Ramos (cell line): Measurements from ENCODE around the gene MYRIP.

Source experiments
- in situ Hi-C: fragments of 300-500 bp; cut with MboI; formaldehyde crosslinking; loops from one replicate; pipeline ENCODE4 v1.14.3; 2022; ENCODE audit warnings: low sequenced_read_pairs; ENCODE audit not compliant: unreplicated experiment

Gene MYRIP

DNA sequence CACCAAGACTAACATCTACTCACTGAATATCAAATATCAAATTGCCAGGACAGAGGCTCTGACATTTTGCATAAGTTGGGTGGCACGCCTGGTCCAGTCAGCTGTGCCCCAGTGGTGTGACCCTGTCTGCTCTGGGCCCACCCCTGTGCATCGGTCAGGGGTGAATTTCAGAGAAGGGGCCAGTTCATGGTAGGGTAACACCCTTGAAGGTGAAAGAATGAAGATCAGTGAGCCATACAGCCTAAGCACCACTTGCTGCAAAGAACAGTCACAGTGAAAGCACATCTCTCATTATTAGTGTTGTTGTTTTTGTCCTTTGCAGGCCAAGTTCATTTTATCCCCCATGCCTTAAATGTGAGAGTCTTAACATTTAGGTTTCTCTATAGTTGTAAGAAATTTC, 86.8 kb downstream of the MYRIP start:
- in situ Hi-C loops = no loop called here

DNA sequence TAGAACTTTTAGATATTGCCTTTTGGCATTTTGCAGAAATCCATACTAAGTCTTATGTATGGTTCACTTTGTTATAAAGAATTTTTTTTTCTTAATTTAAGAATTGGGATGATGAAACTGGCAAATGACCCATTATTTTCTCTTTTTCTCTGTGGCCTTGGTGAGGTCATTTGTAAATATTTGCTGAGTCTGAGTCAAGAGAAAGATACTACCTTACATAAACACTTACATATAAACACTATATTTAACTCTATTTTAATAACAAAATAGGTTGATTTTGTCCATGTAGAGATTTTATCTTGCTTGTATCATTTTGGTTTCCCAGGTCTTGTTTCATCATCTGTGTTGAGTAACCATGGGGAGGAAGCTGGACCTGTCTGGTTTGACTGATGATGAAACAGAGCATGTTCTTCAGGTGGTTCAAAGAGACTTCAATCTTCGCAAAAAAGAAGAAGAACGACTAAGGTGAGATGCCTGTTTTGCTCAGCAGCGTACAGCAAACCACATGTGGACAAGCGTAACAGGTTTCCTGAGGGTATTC, 91.1 kb downstream of the MYRIP start:
- in situ Hi-C loops = no loop called here

DNA sequence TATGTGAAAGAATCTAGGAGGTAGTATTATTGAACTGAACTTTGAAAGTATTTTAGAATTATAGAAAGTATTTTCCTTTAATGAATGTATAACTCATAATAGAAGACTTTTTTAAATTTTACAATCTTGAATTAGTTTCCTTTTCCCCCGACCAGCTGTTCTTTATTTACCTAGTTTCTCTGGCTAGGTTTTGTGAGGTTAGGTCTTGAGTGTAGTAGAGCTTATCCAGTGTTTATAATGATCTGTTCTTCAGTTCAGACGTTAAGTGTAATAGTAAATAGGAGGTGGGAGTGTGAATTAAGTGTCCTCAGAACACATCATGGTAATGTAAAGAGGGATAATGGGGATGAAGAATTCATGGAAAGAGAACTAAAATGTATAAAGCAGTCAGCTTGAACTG, 93.8 kb downstream of the MYRIP start:
- in situ Hi-C loops = no loop called here

GRCh38 chr3:39905788-39906187, 96.4 kb downstream of the MYRIP start:
- in situ Hi-C loops = no loop called here

DNA sequence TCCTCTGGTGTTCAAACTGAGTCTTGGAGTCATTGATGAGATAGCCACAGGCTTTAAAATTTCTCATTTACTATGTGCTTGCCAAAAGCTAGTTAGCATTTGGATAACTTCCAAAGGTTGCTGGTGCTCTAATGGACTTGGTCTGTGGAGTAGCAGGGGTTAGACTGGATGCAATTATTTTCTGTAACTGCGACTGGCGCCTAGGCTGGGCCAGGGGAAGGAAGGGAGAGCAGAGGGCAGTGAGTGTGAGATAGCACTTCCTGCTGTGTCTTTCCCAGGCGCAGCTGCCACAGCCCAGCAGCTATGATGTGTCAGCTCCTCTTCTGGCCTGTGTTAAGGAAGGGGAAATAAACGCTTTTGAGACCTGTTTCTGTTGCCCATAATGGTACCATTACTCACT, 98.6 kb downstream of the MYRIP start:
- in situ Hi-C loops = no loop called here

DNA sequence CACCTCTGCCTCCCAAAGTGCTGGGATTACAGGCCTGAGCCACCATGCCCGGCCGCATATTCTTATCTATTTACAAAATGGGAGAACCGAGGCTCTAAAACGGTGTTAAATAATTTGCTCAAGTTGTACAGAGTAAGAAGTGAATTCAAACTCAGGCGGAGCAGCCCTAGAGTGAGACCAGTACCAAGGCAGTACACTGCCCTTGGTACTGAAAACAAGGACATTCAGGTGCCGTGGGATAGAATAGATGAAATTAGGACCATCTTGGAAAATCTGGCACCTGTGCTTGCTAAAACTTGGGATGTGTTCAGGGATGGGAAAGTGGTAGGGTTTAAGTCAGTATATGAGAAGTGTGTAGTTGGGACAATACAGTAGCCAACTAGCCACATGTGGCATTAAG, 100.7 kb downstream of the MYRIP start:
- in situ Hi-C loops = no loop called here

DNA sequence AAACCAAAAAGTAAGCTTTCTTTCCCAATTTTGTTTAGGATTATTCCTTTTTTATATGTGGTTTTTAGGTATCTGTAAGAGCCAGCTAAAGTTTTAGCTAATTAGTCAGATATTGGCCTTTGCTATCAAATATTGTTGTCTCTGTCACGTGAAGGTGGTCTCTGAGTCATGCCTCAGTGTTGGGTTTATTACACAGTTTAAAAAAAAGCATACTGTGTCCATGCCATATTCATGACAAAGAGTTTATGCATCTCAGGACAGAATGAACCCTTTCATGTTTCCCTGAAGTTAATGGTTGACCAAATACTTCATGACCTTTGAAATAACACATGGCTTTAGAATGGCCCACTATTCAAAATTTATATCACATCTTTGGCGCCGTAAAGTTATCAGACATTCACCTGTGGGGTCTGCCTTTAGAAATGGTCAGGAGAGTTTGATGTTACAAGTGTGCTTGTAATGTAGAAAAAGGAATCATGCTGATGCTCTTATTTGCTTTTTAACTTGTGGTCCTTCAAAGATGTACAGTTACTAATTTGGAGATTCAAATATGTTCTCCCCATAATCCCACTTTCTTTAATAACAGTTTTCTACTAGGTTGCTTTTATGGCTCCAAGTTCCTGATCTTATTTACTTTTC, 101.5 kb downstream of the MYRIP start:
- in situ Hi-C loops = no loop called here

DNA sequence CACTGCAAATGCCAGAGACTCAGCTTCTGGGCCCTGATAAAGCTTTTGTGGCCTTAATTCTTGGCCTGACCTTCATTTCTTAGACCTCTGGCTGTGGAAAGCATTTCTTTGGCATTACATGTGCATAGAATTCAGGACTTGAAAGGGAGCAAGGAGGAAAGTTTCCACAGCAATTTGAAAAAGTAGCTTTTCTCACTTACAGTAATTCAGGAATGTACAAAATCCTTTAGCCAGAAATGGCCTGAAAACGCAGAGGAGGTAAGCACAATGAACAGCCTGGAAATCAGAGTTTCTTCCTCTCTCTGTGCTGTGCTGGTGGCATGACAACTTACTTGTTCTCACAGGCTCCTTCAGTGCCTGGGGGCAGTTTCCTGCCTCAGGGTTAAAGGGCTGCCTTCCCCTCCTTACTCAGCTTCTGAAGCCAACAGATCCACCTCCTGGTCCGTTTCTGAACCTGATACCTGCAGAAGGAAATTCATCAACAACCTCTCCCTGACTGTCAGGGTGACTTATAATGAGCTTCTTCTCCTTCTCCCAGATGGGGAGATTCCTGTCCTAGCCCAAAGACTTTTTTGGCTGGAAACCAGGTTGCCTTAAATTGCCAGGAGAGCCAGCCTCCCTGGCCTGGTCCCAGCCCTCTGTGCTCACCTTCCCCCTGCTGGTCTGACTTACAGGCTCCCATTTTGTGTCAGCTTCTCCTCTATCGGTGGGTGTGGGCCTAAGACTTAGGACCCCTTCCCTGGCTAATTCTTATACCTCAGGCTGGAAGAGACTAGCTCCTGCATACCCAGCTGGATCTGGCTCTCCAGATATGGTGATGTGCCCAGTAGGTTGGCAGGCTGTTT, 102.3 kb downstream of the MYRIP start:
- in situ Hi-C loops = no loop called here

DNA sequence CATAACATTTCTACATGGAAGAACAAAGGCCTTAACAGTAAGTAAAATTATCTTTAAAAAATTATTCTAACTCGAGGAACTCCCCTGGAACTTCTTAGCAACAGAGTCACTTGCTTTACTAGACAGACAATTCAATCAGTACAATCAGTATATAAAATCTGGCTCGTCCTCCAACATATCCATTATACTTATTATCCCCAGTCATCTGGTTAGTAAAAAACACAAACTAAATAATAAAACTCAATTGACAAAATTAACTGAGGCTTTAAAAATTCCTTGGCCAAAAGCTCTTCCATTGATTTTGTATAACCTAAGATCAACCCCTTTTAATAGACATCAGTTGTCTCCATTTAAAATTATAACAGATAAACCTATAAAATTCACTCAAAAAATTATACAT, 105.6 kb downstream of the MYRIP start:
- in situ Hi-C loops = no loop called here

DNA sequence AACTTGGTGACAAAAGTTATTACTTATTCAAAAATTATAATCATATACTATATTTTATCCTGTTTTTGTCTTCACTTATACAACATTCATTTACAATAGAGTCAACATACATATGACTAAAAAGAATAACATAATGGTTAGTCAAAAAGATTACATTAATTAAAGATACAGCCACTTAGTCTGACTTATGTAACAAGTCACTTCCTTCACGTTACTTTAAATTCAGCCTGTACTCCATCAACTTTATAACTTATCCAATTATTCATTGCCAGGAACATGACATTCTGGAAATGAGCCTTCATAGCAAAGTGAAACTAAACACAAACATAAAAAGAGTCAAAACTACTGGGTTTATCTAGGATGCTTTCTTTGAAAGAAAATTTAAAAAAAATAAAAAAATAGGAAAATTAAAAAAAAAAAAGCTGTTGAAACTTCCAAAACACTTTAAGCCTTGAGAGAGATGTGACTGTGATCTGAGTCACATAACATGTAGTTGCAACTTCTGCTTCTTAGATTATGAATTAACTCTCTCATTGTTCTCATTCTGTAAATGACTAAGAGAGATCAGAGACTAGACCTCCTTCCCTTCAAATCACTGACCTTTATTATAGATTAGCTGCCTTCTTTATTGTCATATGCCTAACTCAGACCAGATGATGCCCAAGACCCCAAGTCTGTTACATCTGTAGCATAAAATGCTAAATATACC, 107.8 kb downstream of the MYRIP start:
- in situ Hi-C loops = no loop called here

- in situ Hi-C loops = no loop called here
Observed at GRCh38 chr3:39919281-39919680, 109.9 kb downstream of the MYRIP start.

DNA sequence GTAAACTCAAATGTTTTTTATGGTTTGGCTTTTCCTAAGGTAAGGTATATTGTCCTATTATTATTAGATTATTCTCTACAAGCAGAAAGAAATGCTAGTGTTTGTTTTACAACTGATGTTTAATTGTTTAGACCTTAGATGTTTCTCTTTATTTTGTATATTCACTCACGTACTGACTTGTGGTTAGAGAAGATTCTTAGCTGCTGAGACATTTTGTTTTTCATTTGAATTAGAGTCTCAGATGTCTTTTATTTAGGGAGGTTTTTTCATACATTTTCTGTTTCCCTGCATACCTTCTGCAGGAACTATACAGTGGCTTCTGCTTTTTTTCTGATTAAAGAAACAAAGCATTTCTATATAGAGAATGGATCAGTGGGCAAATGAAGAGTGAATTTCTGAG, 110.9 kb downstream of the MYRIP start:
- in situ Hi-C loops = no loop called here

DNA sequence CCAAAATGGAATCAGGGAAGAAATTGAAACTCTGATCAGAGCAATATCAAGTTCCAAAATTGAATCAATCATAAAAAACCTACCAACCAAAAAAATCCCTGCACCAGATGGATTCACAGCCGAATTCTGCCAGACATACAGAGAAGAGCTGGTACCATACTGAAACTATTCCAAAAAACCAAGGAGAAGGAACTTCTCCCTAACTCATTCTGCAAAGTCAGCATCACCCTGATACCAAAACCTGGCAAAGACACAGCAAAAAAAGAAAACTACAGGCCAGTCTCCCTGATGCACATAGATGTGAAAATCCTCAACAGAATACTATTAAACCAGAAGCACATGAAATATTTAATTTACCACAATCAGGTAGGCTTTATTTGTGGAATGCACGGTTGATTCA, 118.1 kb downstream of the MYRIP start:
- in situ Hi-C loops = no loop called here

GRCh38 chr3:39933986-39934693, 124.7 kb downstream of the MYRIP start:
- in situ Hi-C loops = no loop called here

DNA sequence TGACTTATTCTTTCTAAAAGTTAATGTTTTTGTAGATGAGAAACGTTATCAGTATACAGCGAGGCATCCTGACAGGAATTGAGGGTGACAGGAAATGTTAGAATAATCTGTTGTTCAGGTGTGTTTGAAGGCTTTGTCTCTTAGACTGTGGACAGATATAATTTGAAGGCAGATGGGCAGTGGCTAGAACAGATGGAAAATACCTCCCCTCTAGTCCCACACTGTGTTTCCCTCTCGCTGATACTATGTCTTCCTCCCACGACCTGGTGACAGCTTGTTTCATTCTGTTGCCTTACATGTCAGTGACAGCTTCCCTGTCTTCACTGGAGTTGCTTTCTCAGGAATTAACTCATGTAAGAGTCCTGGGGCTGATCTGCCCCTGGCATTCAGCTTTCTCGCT, 125.3 kb downstream of the MYRIP start:
- in situ Hi-C loops = no loop called here

- in situ Hi-C loops = no loop called here
Observed at GRCh38 chr3:39935261-39935660, 125.9 kb downstream of the MYRIP start.

DNA sequence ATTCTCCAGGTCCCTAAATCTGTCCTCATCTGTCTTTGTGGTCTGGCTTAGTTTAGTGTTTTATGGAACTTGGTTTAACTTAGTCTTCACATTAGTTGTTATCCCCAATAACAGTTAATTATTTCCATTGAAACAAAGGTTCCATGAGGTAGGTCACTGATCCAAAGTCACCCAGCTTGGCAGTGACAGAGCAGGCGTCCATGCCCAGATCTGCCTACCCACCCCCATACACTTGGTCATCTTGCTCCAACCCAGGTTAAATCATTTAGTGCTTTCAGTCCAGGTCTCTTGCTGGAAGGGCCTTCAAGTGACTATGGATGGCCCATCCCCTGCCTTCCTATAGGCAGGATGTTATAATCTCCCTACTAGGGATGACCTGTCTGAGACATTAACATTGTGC, 127.4 kb downstream of the MYRIP start:
- in situ Hi-C loops = no loop called here

DNA sequence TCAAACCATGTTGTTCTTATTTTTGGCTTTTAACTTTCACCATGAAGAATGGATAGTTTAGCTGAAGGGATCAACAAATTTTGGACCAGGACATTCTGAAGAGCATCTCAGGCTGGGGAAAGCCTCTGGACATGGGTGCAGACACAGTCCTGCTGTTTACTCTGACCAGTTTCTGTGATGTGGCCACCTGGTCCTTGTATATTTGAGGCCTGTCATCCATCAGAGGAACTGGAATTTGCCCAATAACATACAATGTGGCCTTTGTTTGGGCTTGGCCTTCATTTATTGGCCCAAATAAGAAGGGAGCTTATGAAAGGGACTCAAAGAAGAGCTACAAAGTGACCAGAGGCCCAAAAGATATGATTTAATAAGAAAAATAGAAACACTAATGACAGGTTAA, 127.9 kb downstream of the MYRIP start:
- in situ Hi-C loops = no loop called here

DNA sequence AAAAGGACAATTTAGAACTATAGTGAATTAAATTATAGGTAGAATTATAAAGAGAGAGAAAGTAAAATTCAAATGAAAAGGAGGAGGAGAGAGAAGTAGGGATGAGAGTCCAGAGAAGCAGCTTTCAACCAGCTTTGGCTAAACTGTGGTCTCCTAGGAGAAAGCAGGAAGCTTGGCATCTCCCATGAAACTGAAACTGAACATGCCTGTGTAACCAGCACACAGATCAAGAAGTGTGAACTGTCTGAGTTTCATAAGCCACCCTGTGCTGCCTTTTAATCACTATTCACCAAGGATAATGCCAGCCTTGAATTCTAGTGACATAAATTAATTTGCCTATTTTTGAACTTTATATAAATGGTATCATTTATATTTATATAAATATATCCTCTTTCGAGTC, 128.5 kb downstream of the MYRIP start:
- in situ Hi-C loops = no loop called here

- in situ Hi-C loops = no loop called here
Observed at GRCh38 chr3:39941931-39942330, 132.5 kb downstream of the MYRIP start.
